ENCODE results near the gene DRAP1. TPM values are rescaled to one million over a fixed set of nuclear protein-coding genes. Genes with fewer than 3 reads are reported as not detected.
A peak's percentile ranks its signal among the peaks of the same experiment; 100 is the strongest.

DRAP1 gene
- total and polyA plus RNA-seq, 9 of the 15 experiments (the other 6 are each of a cell fraction or from before 2014, with no cell fraction given) = 9.6 to 200 (median 92.9) TPM

GRCh38 chr11:65899356-65900124, 19.7 kb upstream of the DRAP1 start (continued):
- TF ChIP-seq UBTF (IDR thresholded peaks at IDR 0.05; ENCODE audit: borderline replicate concordance in 1 of 2, low read depth in 2 of 2, low read length in 2 of 2) (no peak), CSDE1 (IDR thresholded peaks at IDR 0.05) (no peak), RBM34 (IDR thresholded peaks at IDR 0.05; ENCODE audit: borderline replicate concordance, insufficient read depth, low read length) (no peak), SOX6 (IDR thresholded peaks at IDR 0.05) (no peak; the same call in 1 of the 2 replicates), TFAM (CRISPR knock-in tag; conservative IDR thresholded peaks at IDR 0.05) (no peak), NFRKB (IDR thresholded peaks at IDR 0.05; ENCODE audit: low read depth) (peak; percentile 91), YBX1 (IDR thresholded peaks at IDR 0.05) (no peak), POLR3A (IDR thresholded peaks at IDR 0.05; ENCODE audit: borderline replicate concordance, extremely low read depth, insufficient read depth, insufficient read length) (no peak), ZBTB40 (IDR thresholded peaks at IDR 0.05) (no peak), ZBTB40 (CRISPR knock-in tag; IDR thresholded peaks at IDR 0.05) (no peak; the same call in 1 of the 2 replicates), HNRNPLL (IDR thresholded peaks at IDR 0.05; ENCODE audit: low read depth, low read length, poor library complexity, severe bottlenecking) (peak; percentile 51), ZSCAN29 (IDR thresholded peaks at IDR 0.05) (no peak), TAF7 (tag; IDR thresholded peaks at IDR 0.05) (no peak), GTF2E2 (tag; IDR thresholded peaks at IDR 0.05) (peak; percentile 15; the same call in 1 of the 2 replicates), ETV6 (IDR thresholded peaks at IDR 0.05; ENCODE audit: borderline replicate concordance in 1 of 2, low read depth in 2 of 2, low read length in 1 of 2) (no peak), ETV6 (CRISPR knock-in tag; IDR thresholded peaks at IDR 0.05; ENCODE audit: borderline replicate concordance) (no peak), LARP7 (IDR thresholded peaks at IDR 0.05) (0 out of 2 replicates have a peak, but pooled peaks have one; percentile 63), ZFX (CRISPR knock-in tag; IDR thresholded peaks at IDR 0.05) (peak; percentile 53)
